HFFc6 (cell line): ENCODE data around the gene RBMS3. TPM values are rescaled to one million over a fixed set of nuclear protein-coding genes. Genes with fewer than 3 reads are reported as not detected.
"Not testable (repeated sequence)": the region's sequence is repeated elsewhere in the genome, so short reads cannot be mapped to it uniquely, and the experiment has no call there.

Experiments used
- DNase-seq: peaks from one replicate; pipeline ENCODE4 v3.0.0-alpha.2; 2018
- H3K27ac Mint-ChIP-seq: 2 replicates; pipeline ENCODE4 v1.8.0; 2020; ENCODE audit warnings: mild to moderate bottlenecking, mixed read lengths
- H3K27me3 Mint-ChIP-seq: 2 replicates; pipeline ENCODE4 v1.8.0; 2021; ENCODE audit warnings: mild to moderate bottlenecking, moderate library complexity, mixed read lengths; ENCODE audit not compliant: insufficient read depth
- H3K36me3 Mint-ChIP-seq: 2 replicates; pipeline ENCODE4 v1.8.0; 2021; ENCODE audit warnings: low read depth, mixed read lengths
- H3K4me1 Mint-ChIP-seq: 2 replicates; pipeline ENCODE4 v1.8.0; 2020; ENCODE audit warnings: low read depth, mixed read lengths
- H3K4me3 Mint-ChIP-seq: 2 replicates; pipeline ENCODE4 v1.8.0; 2020; ENCODE audit warnings: mild to moderate bottlenecking, moderate library complexity, mixed read lengths
- H3K9me3 Mint-ChIP-seq: 2 replicates; pipeline ENCODE4 v1.8.0; 2020; ENCODE audit warnings: mild to moderate bottlenecking, mixed read lengths
- total RNA-seq, 6 experiments: library from RNA; stranded (reverse); fragmentation: NEBNext Ultra II Directional; extraction: Animal tissue kit (Norgen Biotek cat#: 25700); gene quantifications; 2 replicates in 1 of 6; 3 replicates in 5 of 6; pipeline ENCODE4 v1.2.3, GENCODE V29; 2021
- TF ChIP-seq, protein P1 (sequence below): fragments of 200-600 bp; sonication (generic); IDR thresholded peaks from 2 replicates; pipeline ENCODE4 v1.5.0; 2021; ENCODE audit warnings: antibody characterized with exemption, mild to moderate bottlenecking

Gene RBMS3
- total RNA-seq, 6 experiments from 2014 or later = 22.8 to 46.9 (median 39.4) TPM

DNA sequence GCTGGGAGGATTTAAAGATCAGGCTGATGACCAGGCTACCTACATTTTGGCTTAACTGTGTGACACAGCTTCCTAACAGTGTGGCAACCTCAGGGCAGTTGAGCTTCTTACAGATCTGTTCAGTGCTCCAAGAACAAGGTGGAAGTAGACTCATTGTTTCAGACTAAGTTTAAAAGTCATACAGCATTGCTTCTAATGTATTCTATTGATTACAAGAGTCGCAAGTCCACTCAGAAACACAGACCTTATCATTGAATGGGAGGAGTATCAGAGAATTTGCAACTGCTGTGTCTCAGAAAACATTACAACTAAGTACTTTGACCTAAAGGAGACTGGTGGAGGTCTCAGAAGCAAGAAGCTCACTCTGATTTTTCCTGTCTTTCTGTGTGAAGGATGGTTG is 746.0 kb downstream of the RBMS3 start:
- Mint-ChIP-seq H3K9me3 (no peaks in the 10 kb centered on the region), H3K27me3 (no peaks in the 10 kb centered on the region; the same call in 1 of the 2 replicates), H3K27ac (no peak overlapping the region), H3K4me1 (no peaks in the 10 kb centered on the region), H3K36me3 (no peaks in the 10 kb centered on the region; the same call in 1 of the 2 replicates), H3K4me3 (no peak overlapping the region)
- TF ChIP-seq, protein P1, sequence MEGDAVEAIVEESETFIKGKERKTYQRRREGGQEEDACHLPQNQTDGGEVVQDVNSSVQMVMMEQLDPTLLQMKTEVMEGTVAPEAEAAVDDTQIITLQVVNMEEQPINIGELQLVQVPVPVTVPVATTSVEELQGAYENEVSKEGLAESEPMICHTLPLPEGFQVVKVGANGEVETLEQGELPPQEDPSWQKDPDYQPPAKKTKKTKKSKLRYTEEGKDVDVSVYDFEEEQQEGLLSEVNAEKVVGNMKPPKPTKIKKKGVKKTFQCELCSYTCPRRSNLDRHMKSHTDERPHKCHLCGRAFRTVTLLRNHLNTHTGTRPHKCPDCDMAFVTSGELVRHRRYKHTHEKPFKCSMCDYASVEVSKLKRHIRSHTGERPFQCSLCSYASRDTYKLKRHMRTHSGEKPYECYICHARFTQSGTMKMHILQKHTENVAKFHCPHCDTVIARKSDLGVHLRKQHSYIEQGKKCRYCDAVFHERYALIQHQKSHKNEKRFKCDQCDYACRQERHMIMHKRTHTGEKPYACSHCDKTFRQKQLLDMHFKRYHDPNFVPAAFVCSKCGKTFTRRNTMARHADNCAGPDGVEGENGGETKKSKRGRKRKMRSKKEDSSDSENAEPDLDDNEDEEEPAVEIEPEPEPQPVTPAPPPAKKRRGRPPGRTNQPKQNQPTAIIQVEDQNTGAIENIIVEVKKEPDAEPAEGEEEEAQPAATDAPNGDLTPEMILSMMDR = no peak
- DNase-seq = no peak

DNA sequence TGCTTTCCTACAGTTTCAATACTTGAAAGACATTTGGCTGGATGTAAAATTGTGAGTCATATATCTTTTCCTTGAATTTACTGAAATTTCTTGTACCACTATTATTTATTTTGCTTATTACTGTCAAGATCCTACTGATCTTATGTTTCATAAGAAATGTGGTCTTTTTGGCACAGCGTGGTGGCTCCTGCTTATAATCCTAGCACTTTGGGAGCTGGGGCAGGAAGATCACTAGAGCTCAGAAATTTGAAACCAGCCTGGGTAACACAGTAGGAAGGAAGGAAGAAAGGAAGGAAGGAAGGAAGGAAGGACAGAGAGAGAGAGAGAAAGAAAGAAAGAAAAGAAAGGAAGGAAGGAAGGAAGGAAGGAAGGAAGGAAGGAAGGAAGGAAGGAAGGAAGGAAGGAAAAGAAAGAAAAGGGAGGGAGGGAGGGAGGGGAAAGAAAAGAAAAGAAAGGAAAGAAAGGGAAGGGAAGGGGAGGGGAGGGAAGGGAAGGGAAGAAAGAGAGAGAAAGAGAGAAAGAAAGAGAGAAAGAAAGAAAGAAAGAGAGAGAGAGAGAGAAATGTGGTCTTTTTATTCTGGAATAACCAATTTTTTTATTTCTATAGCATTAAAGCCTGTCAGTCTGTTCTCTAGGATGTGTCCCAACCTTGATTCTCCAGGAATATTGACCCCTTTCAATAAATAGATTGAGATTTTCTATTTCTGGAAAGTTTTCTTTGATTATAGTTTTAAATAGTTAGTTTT is 753.5 kb downstream of the RBMS3 start:
- Mint-ChIP-seq H3K36me3 (no peaks in the 10 kb centered on the region), H3K9me3 (no peaks in the 10 kb centered on the region), H3K27ac (no peak overlapping the region), H3K4me1 (no peaks in the 10 kb centered on the region), H3K27me3 (peaks cover 3% of the 10 kb centered on the region; the same call in 1 of the 2 replicates), H3K4me3 (no peak overlapping the region)
- no peak for DNase-seq
- TF ChIP-seq, protein P1 = no peak

DNA sequence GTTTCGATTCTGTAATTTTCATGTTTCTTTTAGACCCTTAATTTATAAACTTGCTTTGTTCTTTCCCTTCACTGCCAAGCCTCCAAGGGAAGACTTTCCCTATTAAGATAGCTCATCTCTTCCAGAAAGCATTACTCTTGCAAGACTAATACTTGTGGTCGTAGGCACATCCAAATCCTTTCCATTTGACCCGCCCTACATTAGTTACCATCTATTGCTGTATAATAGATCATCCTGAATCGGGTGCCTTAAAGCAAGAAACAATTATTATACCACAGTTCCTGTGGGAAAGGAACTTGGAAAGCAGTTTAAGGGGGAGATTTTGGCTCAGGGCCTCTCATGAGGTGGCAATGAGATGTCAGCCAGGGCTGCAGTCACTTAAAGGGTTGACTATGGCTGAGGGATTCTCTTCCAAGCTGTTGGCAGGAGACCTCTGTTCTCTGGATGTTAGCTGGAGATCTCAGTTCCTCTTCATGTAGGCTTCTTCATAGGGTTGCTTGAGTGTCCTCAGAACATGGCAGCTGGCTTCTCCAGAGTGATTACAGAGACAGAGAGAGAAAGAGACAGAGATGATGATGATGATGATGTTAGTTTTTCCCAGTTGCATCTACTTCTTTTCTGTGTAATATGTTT is 755.2 kb downstream of the RBMS3 start:
- H3K4me3 Mint-ChIP-seq = no peak overlapping the region
- no peak overlapping the region for H3K27ac Mint-ChIP-seq
- TF ChIP-seq, protein P1 = no peak
- H3K9me3 Mint-ChIP-seq = no peaks in the 10 kb centered on the region
- H3K27me3 Mint-ChIP-seq = peaks cover 3% of the 10 kb centered on the region; the same call in 1 of the 2 replicates
- no peaks in the 10 kb centered on the region for H3K4me1 Mint-ChIP-seq
- no peak for DNase-seq
- no peaks in the 10 kb centered on the region for H3K36me3 Mint-ChIP-seq

DNA sequence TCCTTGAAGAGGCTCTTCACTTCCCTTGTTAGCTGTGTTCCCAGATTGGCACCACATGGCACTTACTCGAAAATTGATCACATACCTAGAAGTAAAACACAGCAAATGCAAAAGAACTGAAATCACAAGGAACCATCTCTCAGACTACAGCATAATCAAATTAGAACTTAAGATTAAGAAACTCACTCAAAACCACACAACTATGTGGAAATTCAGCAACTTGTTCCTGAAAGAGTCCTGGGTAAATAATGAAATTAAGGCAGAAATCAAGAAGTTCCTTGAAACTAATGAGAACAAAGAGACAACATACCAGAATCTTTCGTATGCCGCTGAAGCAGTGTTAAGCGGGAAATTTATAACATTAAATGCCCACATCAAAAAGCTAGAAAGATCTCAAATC is 759.3 kb downstream of the RBMS3 start:
- Mint-ChIP-seq H3K4me1 (peaks cover 9% of the 10 kb centered on the region; the same call in 1 of the 2 replicates), H3K9me3 (no peaks in the 10 kb centered on the region), H3K27ac (no peak overlapping the region), H3K36me3 (no peaks in the 10 kb centered on the region), H3K27me3 (peaks cover 1% of the 10 kb centered on the region; the same call in 1 of the 2 replicates), H3K4me3 (no peak overlapping the region)
- TF ChIP-seq, protein P1 = no peak
- no peak for DNase-seq

DNA sequence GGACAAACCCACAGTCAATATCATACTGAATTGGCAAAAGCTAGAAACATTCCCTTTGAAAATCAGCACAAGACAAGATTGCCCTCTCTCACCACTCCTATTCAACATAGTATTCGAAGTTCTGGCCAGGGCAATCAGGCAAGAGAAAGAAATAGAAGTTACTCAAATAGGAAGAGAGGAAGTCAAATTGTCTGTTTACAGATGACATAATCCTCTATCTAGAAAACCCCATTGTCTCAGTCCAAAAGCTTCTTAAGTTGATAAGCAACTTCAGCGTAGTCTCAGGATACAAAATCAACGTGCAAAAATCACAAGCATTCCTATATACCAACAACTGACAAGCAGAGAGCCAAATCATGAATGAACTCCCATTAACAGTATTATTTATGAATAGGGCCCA is 760.6 kb downstream of the RBMS3 start:
- H3K4me3 Mint-ChIP-seq, DNase-seq, H3K27me3 Mint-ChIP-seq, H3K4me1 Mint-ChIP-seq, H3K36me3 Mint-ChIP-seq, H3K27ac Mint-ChIP-seq, H3K9me3 Mint-ChIP-seq: not testable (repeated sequence)

DNA sequence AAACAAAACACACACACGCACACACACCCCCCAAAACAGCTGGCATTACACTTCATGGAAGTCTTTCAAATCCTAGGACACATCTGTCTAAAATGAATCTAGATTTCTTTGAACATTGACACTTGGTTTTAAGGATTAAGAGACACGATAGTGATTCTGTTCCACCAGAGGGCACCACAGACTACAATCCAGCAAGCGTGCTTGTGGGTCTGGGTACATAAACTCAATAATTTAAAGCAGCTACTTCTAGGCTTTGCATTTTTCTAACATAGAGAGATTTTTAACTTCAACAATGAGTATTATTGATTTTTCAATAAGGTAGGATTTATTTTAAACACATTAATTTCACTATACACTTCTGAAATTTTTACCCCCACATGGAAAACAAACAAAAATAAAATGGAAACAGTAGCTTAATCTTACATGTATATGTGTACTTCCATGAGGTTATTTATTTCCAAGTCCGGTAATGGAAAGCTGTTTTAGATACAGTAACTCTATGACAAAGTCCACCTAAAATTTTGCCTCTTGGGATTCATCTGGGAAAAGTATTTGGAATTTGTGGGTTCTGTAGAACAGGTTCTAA is 761.5 kb downstream of the RBMS3 start:
- no peak overlapping the region for H3K4me3 Mint-ChIP-seq
- H3K9me3 Mint-ChIP-seq = no peaks in the 10 kb centered on the region
- no peaks in the 10 kb centered on the region for H3K27me3 Mint-ChIP-seq
- TF ChIP-seq, protein P1 = peak; percentile 92
- no peak overlapping the region for H3K27ac Mint-ChIP-seq
- peak; percentile 58 for DNase-seq
- no peaks in the 10 kb centered on the region for H3K36me3 Mint-ChIP-seq
- peaks cover 9% of the 10 kb centered on the region; the same call in 1 of the 2 replicates for H3K4me1 Mint-ChIP-seq
